HepG2 (cell line): Measurements from ENCODE around the gene SPACDR. TPM values are rescaled to one million over a fixed set of nuclear protein-coding genes. Genes with fewer than 3 reads are reported as not detected.

Source experiments
- ARID2 ChIP-seq: sonication (generic); formaldehyde crosslinking; IDR thresholded peaks from 2 replicates; pipeline ENCODE4 v1.8.1; 2022; ENCODE audit warnings: mild to moderate bottlenecking, missing genetic modification reagents, borderline replicate concordance
- ATAD3A ChIP-seq: sonication (generic); formaldehyde crosslinking; IDR thresholded peaks from 2 replicates; pipeline ENCODE4 v1.4.0; 2020; ENCODE audit warnings: missing genetic modification reagents
- CHD4 ChIP-seq: fragments of 200-600 bp; sonication (generic); IDR thresholded peaks from 2 replicates; pipeline ENCODE4 v1.7.0; 2017; ENCODE audit warnings: mild to moderate bottlenecking, low read length, borderline replicate concordance
- DR1 ChIP-seq: sonication (generic); formaldehyde crosslinking; IDR thresholded peaks from 2 replicates; pipeline ENCODE4 v1.8.0; 2021; ENCODE audit warnings: mild to moderate bottlenecking, missing genetic modification reagents, inconsistent platforms
- GTF2F1 ChIP-seq: fragments of 150-350 bp; IDR thresholded peaks from 2 replicates; pipeline ENCODE4 v1.6.1; 2014; ENCODE audit warnings: low read length
- HOXA5 ChIP-seq: sonication (generic); formaldehyde crosslinking; IDR thresholded peaks from 2 replicates; pipeline ENCODE4 v1.4.0; 2020; ENCODE audit warnings: missing genetic modification reagents
- KMT2B ChIP-seq: IDR thresholded peaks from 2 replicates; pipeline ENCODE4 v1.6.1; 2016; ENCODE audit warnings: missing genetic modification reagents, missing compliant biosample characterization
- LBX2 ChIP-seq: sonication (generic); formaldehyde crosslinking; IDR thresholded peaks from 2 replicates; pipeline ENCODE4 v1.5.0; 2020; ENCODE audit warnings: missing genetic modification reagents, mild to moderate bottlenecking, borderline replicate concordance
- NR1H2 ChIP-seq: sonication (generic); formaldehyde crosslinking; IDR thresholded peaks from 2 replicates; pipeline ENCODE4 v1.8.1; 2022; ENCODE audit warnings: low read depth, missing genetic modification reagents, borderline replicate concordance
- PCBP2 ChIP-seq: fragments of 200-400 bp; formaldehyde crosslinking; optimal IDR thresholded peaks from 2 replicates; pipeline ENCODE3; 2018; ENCODE audit warnings: low read length, low read depth; ENCODE audit not compliant: poor library complexity, severe bottlenecking
- POLR2G ChIP-seq: fragments of 200-400 bp; formaldehyde crosslinking; IDR thresholded peaks from 2 replicates; pipeline ENCODE4 v1.6.1; 2018; ENCODE audit warnings: mild to moderate bottlenecking, low read depth, low read length, moderate library complexity
- REL ChIP-seq: sonication (generic); formaldehyde crosslinking; conservative IDR thresholded peaks from 2 replicates; pipeline ENCODE4 v1.8.0; 2022; ENCODE audit warnings: mild to moderate bottlenecking, missing genetic modification reagents, moderate library complexity
- SMC3 ChIP-seq: IDR thresholded peaks from 2 replicates; pipeline ENCODE4 v1.6.1; 2011; ENCODE audit warnings: low read length, improper control_type of control experiment
- SRSF4 ChIP-seq: fragments of 200-400 bp; formaldehyde crosslinking; IDR thresholded peaks from one replicate; pipeline ENCODE4 v1.6.1; 2018; ENCODE audit warnings: mild to moderate bottlenecking, low read depth, low read length, moderate library complexity; ENCODE audit not compliant: poor library complexity, severe bottlenecking
- ZBTB3 ChIP-seq: sonication (generic); formaldehyde crosslinking; IDR thresholded peaks from 2 replicates; pipeline ENCODE4 v1.4.0; 2020; ENCODE audit warnings: low read depth, mild to moderate bottlenecking, moderate library complexity, missing genetic modification reagents, borderline replicate concordance
- ZNF142 ChIP-seq: sonication (generic); formaldehyde crosslinking; IDR thresholded peaks from 2 replicates; pipeline ENCODE4 v1.4.0; 2020; ENCODE audit warnings: missing genetic modification reagents
- ZNF235 ChIP-seq: sonication (generic); formaldehyde crosslinking; IDR thresholded peaks from 2 replicates; pipeline ENCODE4 v1.8.1; 2023; ENCODE audit warnings: mild to moderate bottlenecking, missing genetic modification reagents, borderline replicate concordance
- ZNF567 ChIP-seq: sonication (generic); formaldehyde crosslinking; IDR thresholded peaks from 2 replicates; pipeline ENCODE4 v1.8.1; 2023; ENCODE audit warnings: mild to moderate bottlenecking, missing genetic modification reagents, borderline replicate concordance
- ZNF737 ChIP-seq: sonication (generic); formaldehyde crosslinking; IDR thresholded peaks from 2 replicates; pipeline ENCODE4 v1.5.0; 2020; ENCODE audit warnings: missing genetic modification reagents, mild to moderate bottlenecking, borderline replicate concordance
- ZNF839 ChIP-seq: sonication (generic); formaldehyde crosslinking; IDR thresholded peaks from 2 replicates; pipeline ENCODE4 v1.4.0; 2020; ENCODE audit warnings: missing genetic modification reagents, mild to moderate bottlenecking, borderline replicate concordance
- polyA plus RNA-seq, 8 experiments: library from polyadenylated mRNA; depleted of rRNA in 3 of 8; stranded (reverse) in 7 of 8; unstranded in 1 of 8; fragments of >200 nt; fragmentation: Illumina TruSeq in 4 of 8; extraction: Trizol in 4 of 8; gene quantifications; 2 replicates each; pipeline versions ENCODE4 v1.2.1 to v1.2.3, GENCODE V29; 2011 to 2016; ENCODE audit warnings: low read depth in 4 of 8, missing spikeins in 1 of 8, mixed read lengths in 1 of 8; ENCODE audit not compliant: insufficient read depth in 1 of 8
- total RNA-seq, 5 experiments: library from RNA; depleted of rRNA; stranded (reverse); fragments of >200 nt; fragmentation: Illumina TruSeq; extraction: Trizol; gene quantifications; 2 replicates each; pipeline ENCODE4 v1.2.3, GENCODE V29; 2016; ENCODE audit warnings: low read depth in 1 of 5
- TF ChIP-seq, protein P1 (sequence below): sonication (generic); formaldehyde crosslinking; IDR thresholded peaks from 2 replicates; pipeline ENCODE4 v1.4.0; 2020; ENCODE audit warnings: mild to moderate bottlenecking, missing genetic modification reagents

The SPACDR gene
- total and polyA plus RNA-seq, 2 of the 13 experiments (the other 11 are each of a cell fraction or from before 2014, with no cell fraction given), result 0.41 TPM; not detected in 1

DNA sequence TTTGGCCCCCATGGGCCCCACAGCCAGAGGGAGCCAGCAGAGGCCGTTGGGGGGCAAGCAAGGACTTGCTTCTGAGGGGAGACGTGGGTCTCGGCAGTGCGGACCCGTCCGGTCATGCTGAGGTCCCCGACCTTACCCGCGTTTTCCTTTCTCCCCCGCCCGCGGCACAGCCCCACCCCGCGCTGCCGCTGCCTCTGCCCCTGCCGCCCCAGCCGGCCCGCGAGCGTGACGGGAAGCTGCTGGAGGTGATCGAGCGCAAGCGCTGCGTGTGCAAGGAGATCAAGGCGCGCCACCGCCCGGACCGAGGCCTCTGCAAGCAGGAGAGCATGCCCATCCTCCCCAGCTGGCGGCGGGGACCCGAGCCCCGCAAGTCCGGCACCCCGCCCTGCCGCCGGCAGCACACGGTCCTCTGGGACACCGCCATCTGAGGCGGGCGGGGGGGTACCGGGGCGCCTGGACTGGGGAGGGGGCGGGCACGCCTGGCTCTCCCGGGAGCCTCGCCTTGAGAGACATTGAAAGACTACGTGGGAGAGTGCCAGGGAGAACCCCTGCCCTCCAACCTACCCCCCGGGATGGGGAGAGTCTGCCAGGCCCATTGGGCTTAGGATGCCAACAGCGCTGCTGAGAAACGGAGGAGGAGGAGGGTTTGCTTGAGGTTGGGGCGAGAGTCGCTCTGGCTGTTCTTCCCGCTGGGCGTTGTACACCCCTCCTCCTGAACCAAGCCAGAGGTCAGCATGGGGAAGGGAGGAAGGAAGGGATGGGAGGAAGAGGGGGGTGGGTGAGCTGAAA is 29.6 kb upstream of the SPACDR start (continued):
- TF ChIP-seq CHD4, result no peak
- TF ChIP-seq NR1H2 (CRISPR knock-in tag), result no peak
- TF ChIP-seq ZBTB3 (CRISPR knock-in tag), result no peak
- 0 out of 2 replicates have a peak, but pooled peaks have one; percentile 22 for TF ChIP-seq POLR2G
- no peak for TF ChIP-seq HOXA5 (CRISPR knock-in tag)
- no peak for TF ChIP-seq ZNF235 (CRISPR knock-in tag)
- TF ChIP-seq ARID2 (CRISPR knock-in tag), result no peak
- no peak for TF ChIP-seq GTF2F1
- no peak for TF ChIP-seq ZNF839 (CRISPR knock-in tag)
- TF ChIP-seq DR1 (CRISPR knock-in tag), result no peak
- no peak for TF ChIP-seq ZNF567
- TF ChIP-seq LBX2, result no peak
- TF ChIP-seq, protein P1, sequence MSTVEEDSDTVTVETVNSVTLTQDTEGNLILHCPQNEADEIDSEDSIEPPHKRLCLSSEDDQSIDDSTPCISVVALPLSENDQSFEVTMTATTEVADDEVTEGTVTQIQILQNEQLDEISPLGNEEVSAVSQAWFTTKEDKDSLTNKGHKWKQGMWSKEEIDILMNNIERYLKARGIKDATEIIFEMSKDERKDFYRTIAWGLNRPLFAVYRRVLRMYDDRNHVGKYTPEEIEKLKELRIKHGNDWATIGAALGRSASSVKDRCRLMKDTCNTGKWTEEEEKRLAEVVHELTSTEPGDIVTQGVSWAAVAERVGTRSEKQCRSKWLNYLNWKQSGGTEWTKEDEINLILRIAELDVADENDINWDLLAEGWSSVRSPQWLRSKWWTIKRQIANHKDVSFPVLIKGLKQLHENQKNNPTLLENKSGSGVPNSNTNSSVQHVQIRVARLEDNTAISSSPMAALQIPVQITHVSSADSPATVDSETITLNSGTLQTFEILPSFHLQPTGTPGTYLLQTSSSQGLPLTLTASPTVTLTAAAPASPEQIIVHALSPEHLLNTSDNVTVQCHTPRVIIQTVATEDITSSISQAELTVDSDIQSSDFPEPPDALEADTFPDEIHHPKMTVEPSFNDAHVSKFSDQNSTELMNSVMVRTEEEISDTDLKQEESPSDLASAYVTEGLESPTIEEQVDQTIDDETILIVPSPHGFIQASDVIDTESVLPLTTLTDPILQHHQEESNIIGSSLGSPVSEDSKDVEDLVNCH (CRISPR knock-in tag), result no peak
- peak; percentile 60; the same call in 1 of the 2 replicates for TF ChIP-seq REL (CRISPR knock-in tag)
- no peak for TF ChIP-seq ATAD3A (CRISPR knock-in tag)
- TF ChIP-seq ZNF142 (CRISPR knock-in tag), result no peak
- TF ChIP-seq SMC3, result no peak
- 0 out of 2 replicates have a peak, but pooled peaks have one; percentile 38 for TF ChIP-seq KMT2B (CRISPR knock-in tag)
- no peak for TF ChIP-seq ZNF737 (CRISPR knock-in tag)
- TF ChIP-seq SRSF4, result no peak
- TF ChIP-seq PCBP2, result no peak
